Fibroblast of pulmonary artery (primary cell): ENCODE measurements around the gene TRIM3.
A peak's percentile ranks its signal among the peaks of the same experiment; 100 is the strongest.

Experiments
- DNase-seq: peaks from one replicate; pipeline ENCODE4 v3.0.0-alpha.2; 2010; ENCODE audit warnings: low read depth
- H3K4me3 ChIP-seq: replicated peaks from 2 replicates; pipeline ENCODE4 v1.5.1; 2011; ENCODE audit warnings: low read depth, mild to moderate bottlenecking, control low read depth, low read length, moderate library complexity
- CTCF ChIP-seq: IDR thresholded peaks from 2 replicates; pipeline ENCODE4 v1.5.1; 2011; ENCODE audit warnings: mild to moderate bottlenecking, control low read depth, low read length, inconsistent platforms; ENCODE audit errors: missing control alignments

Gene TRIM3

GRCh38 chr11:6486938-6487337 is 13.2 kb upstream of the TRIM3 start:
- DNase-seq, result no peak
- TF ChIP-seq CTCF, result no peak
- H3K4me3 ChIP-seq, result no peak overlapping the region

GRCh38 chr11:6486256-6486655 is 12.5 kb upstream of the TRIM3 start:
- no peak for DNase-seq
- no peak overlapping the region for H3K4me3 ChIP-seq
- no peak for TF ChIP-seq CTCF

- TF ChIP-seq CTCF, result no peak
- H3K4me3 ChIP-seq, result no peak overlapping the region
- peak; percentile 55 for DNase-seq
These were observed 11.9 kb upstream of the TRIM3 start for GRCh38 chr11:6485661-6486060.

- no peak for DNase-seq
- H3K4me3 ChIP-seq, result no peak overlapping the region
- TF ChIP-seq CTCF, result no peak
These were observed 9.3 kb upstream of the TRIM3 start for GRCh38 chr11:6483015-6483414.

GRCh38 chr11:6482441-6482840 is 8.7 kb upstream of the TRIM3 start:
- TF ChIP-seq CTCF, result no peak
- DNase-seq, result no peak
- H3K4me3 ChIP-seq, result peak overlapping the region; percentile 81

DNA sequence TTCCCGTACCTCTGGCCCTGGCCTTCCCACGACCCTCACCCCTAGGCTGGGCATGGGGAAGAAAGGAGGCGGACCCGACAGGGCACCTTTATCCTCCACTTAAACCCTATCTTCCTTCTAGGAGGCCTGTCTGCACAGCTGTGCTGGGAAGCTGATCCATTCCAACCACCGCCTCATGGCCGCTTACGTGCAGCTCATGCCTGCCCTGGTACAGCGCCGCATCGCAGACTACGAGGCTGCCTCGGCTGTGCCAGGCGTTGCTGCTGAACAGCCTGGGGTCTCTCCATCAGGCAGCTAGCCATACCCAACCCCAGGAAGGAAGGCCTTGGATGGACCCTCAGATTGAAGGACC is 8.2 kb upstream of the TRIM3 start:
- DNase-seq, result peak; percentile 12
- H3K4me3 ChIP-seq, result peak overlapping the region; percentile 81
- no peak for TF ChIP-seq CTCF

DNA sequence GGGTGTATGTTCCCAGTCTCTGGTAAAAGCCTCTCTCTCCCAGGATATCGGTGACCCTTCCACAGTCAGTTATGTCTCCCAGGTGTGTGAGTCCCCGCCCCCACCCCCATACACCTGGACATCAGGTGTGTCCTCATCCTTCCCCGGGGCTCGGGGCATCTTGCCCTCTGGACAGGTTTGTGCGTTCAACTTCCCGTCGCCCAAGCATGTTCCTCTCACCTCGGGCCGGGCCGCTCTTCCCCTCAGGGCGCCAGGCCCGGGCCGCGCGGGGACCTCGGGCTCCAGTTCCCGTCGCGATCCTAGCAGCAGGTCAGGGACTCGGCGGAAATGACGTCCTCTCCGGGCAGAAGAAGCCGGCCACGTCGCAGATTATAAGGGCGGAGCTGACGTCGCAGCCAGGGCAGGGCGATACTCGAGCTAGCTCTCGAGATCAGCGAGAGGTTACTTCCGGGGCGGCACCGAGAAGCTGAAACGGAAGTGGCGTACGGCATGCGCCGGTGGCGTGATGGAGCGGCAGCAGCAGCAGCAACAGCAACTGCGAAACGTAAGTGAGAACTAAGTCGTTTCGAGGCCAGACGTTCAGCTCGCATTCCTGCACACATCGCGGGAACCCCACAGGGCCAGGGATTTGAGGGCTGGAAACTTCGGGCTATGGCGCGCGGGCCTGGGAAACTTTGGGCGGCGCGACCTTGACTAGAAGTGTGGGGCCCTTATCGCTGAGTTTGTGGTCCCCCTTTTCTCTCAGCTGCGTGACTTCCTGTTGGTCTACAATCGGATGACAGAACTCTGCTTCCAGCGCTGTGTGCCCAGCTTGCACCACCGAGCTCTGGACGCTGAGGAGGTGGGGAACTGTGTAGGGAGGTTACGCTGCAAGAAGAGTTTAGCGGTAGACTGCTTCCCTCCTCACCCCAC is 7.5 kb upstream of the TRIM3 start, which contains the start of the genes ARFIP2 and TIMM10B:
ARFIP2 (minus strand) TSS at position 320 of the 912 bp plus-strand sequence. CDS start 910 bp downstream, outside the sequence.
TIMM10B (plus strand) TSS at position 490 of the 912 bp plus-strand sequence; CDS start at position 506, 16 bp downstream.
- peak within 1 kb of the TSS; percentile 81 for H3K4me3 ChIP-seq
- DNase-seq, result peak; percentile 98
- no peak for TF ChIP-seq CTCF
